Measurements from ENCODE around the gene UBQLN4.

UBQLN4 gene

GRCh38 chr1:156062189-156062588 is 8.6 kb upstream of the UBQLN4 start:
- TF ChIP-seq TEAD4 (IDR thresholded peaks at IDR 0.05) (no peak), ZBTB7A (IDR thresholded peaks at IDR 0.05; ENCODE audit: low read depth) (no peak), USF1 (IDR thresholded peaks at IDR 0.05) (no peak), CREB1 (IDR thresholded peaks at IDR 0.05; ENCODE audit: low read depth) (no peak), TAF1 (IDR thresholded peaks at IDR 0.05; ENCODE audit: low read depth) (no peak), TCF12 (IDR thresholded peaks at IDR 0.05; ENCODE audit: low read depth) (no peak), EGR1 (IDR thresholded peaks at IDR 0.05) (no peak), CEBPB (IDR thresholded peaks at IDR 0.05) (no peak), YY1 (IDR thresholded peaks at IDR 0.05; ENCODE audit: low read depth) (no peak), EP300 (IDR thresholded peaks at IDR 0.05; ENCODE audit: borderline replicate concordance) (no peak), MAX (IDR thresholded peaks at IDR 0.05) (no peak), NFIC (IDR thresholded peaks at IDR 0.05) (no peak), FOXM1 (IDR thresholded peaks at IDR 0.05; ENCODE audit: borderline replicate concordance, low read depth) (no peak), RAD21 (IDR thresholded peaks at IDR 0.05; ENCODE audit: low read depth) (no peak)
- TF ChIP-seq, protein P1, sequence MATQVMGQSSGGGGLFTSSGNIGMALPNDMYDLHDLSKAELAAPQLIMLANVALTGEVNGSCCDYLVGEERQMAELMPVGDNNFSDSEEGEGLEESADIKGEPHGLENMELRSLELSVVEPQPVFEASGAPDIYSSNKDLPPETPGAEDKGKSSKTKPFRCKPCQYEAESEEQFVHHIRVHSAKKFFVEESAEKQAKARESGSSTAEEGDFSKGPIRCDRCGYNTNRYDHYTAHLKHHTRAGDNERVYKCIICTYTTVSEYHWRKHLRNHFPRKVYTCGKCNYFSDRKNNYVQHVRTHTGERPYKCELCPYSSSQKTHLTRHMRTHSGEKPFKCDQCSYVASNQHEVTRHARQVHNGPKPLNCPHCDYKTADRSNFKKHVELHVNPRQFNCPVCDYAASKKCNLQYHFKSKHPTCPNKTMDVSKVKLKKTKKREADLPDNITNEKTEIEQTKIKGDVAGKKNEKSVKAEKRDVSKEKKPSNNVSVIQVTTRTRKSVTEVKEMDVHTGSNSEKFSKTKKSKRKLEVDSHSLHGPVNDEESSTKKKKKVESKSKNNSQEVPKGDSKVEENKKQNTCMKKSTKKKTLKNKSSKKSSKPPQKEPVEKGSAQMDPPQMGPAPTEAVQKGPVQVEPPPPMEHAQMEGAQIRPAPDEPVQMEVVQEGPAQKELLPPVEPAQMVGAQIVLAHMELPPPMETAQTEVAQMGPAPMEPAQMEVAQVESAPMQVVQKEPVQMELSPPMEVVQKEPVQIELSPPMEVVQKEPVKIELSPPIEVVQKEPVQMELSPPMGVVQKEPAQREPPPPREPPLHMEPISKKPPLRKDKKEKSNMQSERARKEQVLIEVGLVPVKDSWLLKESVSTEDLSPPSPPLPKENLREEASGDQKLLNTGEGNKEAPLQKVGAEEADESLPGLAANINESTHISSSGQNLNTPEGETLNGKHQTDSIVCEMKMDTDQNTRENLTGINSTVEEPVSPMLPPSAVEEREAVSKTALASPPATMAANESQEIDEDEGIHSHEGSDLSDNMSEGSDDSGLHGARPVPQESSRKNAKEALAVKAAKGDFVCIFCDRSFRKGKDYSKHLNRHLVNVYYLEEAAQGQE (IDR thresholded peaks at IDR 0.05; ENCODE audit: low read depth), result no peak

- TF ChIP-seq RAD21 (IDR thresholded peaks at IDR 0.05; ENCODE audit: low read depth), result no peak; the same call in 1 of the 2 replicates
- TF ChIP-seq FOXM1 (IDR thresholded peaks at IDR 0.05; ENCODE audit: borderline replicate concordance, low read depth), result no peak
- TF ChIP-seq, protein P1 (IDR thresholded peaks at IDR 0.05; ENCODE audit: low read depth), result no peak
- TF ChIP-seq NFIC (IDR thresholded peaks at IDR 0.05), result peak; percentile 43; the same call in 1 of the 2 replicates
- TF ChIP-seq EGR1 (IDR thresholded peaks at IDR 0.05), result peak; percentile 35; the same call in 1 of the 2 replicates
- TF ChIP-seq TCF12 (IDR thresholded peaks at IDR 0.05; ENCODE audit: low read depth), result 0 out of 2 replicates have a peak, but pooled peaks have one; percentile 51
- no peak for TF ChIP-seq YY1 (IDR thresholded peaks at IDR 0.05; ENCODE audit: low read depth)
- TF ChIP-seq CREB1 (IDR thresholded peaks at IDR 0.05; ENCODE audit: low read depth), result peak; percentile 80
- TF ChIP-seq USF1 (IDR thresholded peaks at IDR 0.05), result 0 out of 2 replicates have a peak, but pooled peaks have one; percentile 28
- no peak for TF ChIP-seq CEBPB (IDR thresholded peaks at IDR 0.05)
- peak; percentile 60 for TF ChIP-seq TAF1 (IDR thresholded peaks at IDR 0.05; ENCODE audit: low read depth)
- peak; percentile 76 for TF ChIP-seq MAX (IDR thresholded peaks at IDR 0.05)
- peak; percentile 38; the same call in 1 of the 2 replicates for TF ChIP-seq ZBTB7A (IDR thresholded peaks at IDR 0.05; ENCODE audit: low read depth)
- TF ChIP-seq TEAD4 (IDR thresholded peaks at IDR 0.05), result peak; percentile 15; the same call in 1 of the 2 replicates
- no peak; the same call in 1 of the 2 replicates for TF ChIP-seq EP300 (IDR thresholded peaks at IDR 0.05; ENCODE audit: borderline replicate concordance)
These were observed 7.5 kb upstream of the UBQLN4 start, which contains the start of gene RAB25 for GRCh38 chr1:156060937-156061636. Gene RAB25, plus strand, starts transcription at chr1:156061160. Its CDS starts 241 bp downstream, at chr1:156061401.

- TF ChIP-seq CREB1 (IDR thresholded peaks at IDR 0.05; ENCODE audit: low read depth), result no peak
- TF ChIP-seq ZBTB7A (IDR thresholded peaks at IDR 0.05; ENCODE audit: low read depth), result no peak
These were observed 2.8 kb upstream of the UBQLN4 start for GRCh38 chr1:156056326-156056849.

GRCh38 chr1:156055281-156056048 is 1.9 kb upstream of the UBQLN4 start:
- TF ChIP-seq TCF12 (IDR thresholded peaks at IDR 0.05; ENCODE audit: low read depth) (no peak), TAF1 (IDR thresholded peaks at IDR 0.05; ENCODE audit: low read depth) (no peak), NFIC (IDR thresholded peaks at IDR 0.05) (no peak), TEAD4 (IDR thresholded peaks at IDR 0.05) (no peak), FOXM1 (IDR thresholded peaks at IDR 0.05; ENCODE audit: borderline replicate concordance, low read depth) (no peak), EGR1 (IDR thresholded peaks at IDR 0.05) (no peak), YY1 (IDR thresholded peaks at IDR 0.05; ENCODE audit: low read depth) (no peak), USF1 (IDR thresholded peaks at IDR 0.05) (no peak), ZBTB7A (IDR thresholded peaks at IDR 0.05; ENCODE audit: low read depth) (no peak), MAX (IDR thresholded peaks at IDR 0.05) (no peak), CREB1 (IDR thresholded peaks at IDR 0.05; ENCODE audit: low read depth) (no peak), CEBPB (IDR thresholded peaks at IDR 0.05) (no peak), EP300 (IDR thresholded peaks at IDR 0.05; ENCODE audit: borderline replicate concordance) (no peak), RAD21 (IDR thresholded peaks at IDR 0.05; ENCODE audit: low read depth) (no peak)
- TF ChIP-seq, protein P1 (IDR thresholded peaks at IDR 0.05; ENCODE audit: low read depth), result no peak

Measured in Ishikawa (cell line).